Natural killer cell (primary cell): ENCODE measurements around the gene LCN12. TPM values are rescaled to one million over a fixed set of nuclear protein-coding genes. Genes with fewer than 3 reads are reported as not detected.

Experiments
- ATAC-seq, 3 donors: fragments of 150-1000 bp in 2 of 3; fragments of 200-7000 bp in 1 of 3; cut with Tn5 transposase; 1 replicate in 1 of 3; 2 replicates in 2 of 3; pipeline ENCODE4 v1.10.0; 2021; ENCODE audit warnings: mild to moderate bottlenecking in 2 of 3, moderate library complexity in 2 of 3
- DNase-seq, 2 donors: peaks; one replicate each; pipeline versions ENCODE4 v3.0.0 to v3.0.0-alpha.2; 2013 to 2021; ENCODE audit warnings: mixed read lengths in 1 of 2
- H3K27ac ChIP-seq: one replicate; pipeline ENCODE4 v1.5.1; 2013; ENCODE audit warnings: mild to moderate bottlenecking, low read length
- H3K27me3 ChIP-seq: one replicate; pipeline ENCODE4 v1.6.1; 2013; ENCODE audit warnings: low read length; ENCODE audit not compliant: control insufficient read depth, insufficient read depth
- H3K36me3 ChIP-seq: one replicate; pipeline ENCODE4 v1.6.1; 2013; ENCODE audit warnings: low read length; ENCODE audit not compliant: control insufficient read depth, insufficient read depth
- H3K4me1 ChIP-seq: one replicate; pipeline ENCODE4 v1.6.1; 2013; ENCODE audit warnings: low read length; ENCODE audit not compliant: control insufficient read depth, insufficient read depth
- H3K4me3 ChIP-seq: one replicate; pipeline ENCODE4 v1.5.1; 2013; ENCODE audit warnings: low read length
- H3K9me3 ChIP-seq: one replicate; pipeline ENCODE4 v1.6.1; 2013; ENCODE audit warnings: low read length; ENCODE audit not compliant: control insufficient read depth, insufficient read depth
- H3K27ac Mint-ChIP-seq, 2 donors: one replicate each; pipeline ENCODE4 v1.8.0; 2022; ENCODE audit warnings: mild to moderate bottlenecking in 2 of 2, mixed read lengths in 2 of 2, moderate library complexity in 1 of 2
- H3K27me3 Mint-ChIP-seq, 2 donors: one replicate each; pipeline ENCODE4 v1.8.0; 2022; ENCODE audit warnings: low read depth in 2 of 2, mixed read lengths in 2 of 2
- H3K36me3 Mint-ChIP-seq: one replicate; pipeline ENCODE4 v1.8.0; 2022; ENCODE audit warnings: mixed read lengths
- H3K4me1 Mint-ChIP-seq, 2 donors: one replicate each; pipeline ENCODE4 v1.8.0; 2022; ENCODE audit warnings: mixed read lengths in 2 of 2
- H3K4me3 Mint-ChIP-seq: one replicate; pipeline ENCODE4 v1.8.0; 2022; ENCODE audit warnings: mild to moderate bottlenecking, moderate library complexity, mixed read lengths
- H3K9me3 Mint-ChIP-seq, 2 donors: one replicate each; pipeline ENCODE4 v1.8.0; 2022; ENCODE audit warnings: mixed read lengths in 2 of 2
- WGBS: methylation state at CpG from one replicate; pipeline ENCODE4 v1.1.7; 2013; ENCODE audit warnings: missing lambda C conversion rate; ENCODE audit not compliant: insufficient coverage; 5-methylcytosine and 5-hydroxymethylcytosine counted together
- intact Hi-C: fragments of 100-400 bp; cut with micrococcal nuclease; formaldehyde crosslinking; loops from one replicate; pipeline ENCODE4 v1.14.2; 2022
- total RNA-seq, 4 donors: library from RNA; stranded (reverse); fragments of 120-200 nt in 1 of 4; gene quantifications; one replicate each; pipeline versions ENCODE4 v1.2.3 to v1.2.4, GENCODE V29; 2013 to 2022
- TF ChIP-seq, protein P1 (sequence below): fragments of 200-600 bp; IDR thresholded peaks from one replicate; pipeline ENCODE4 v1.8.0; 2022; ENCODE audit warnings: antibody characterized with exemption

LCN12 gene
- total RNA-seq, 3 donors from 2014 or later (not counting 1 experiment from before 2014, with no cell fraction given), result 9.2 to 11.3 (median 9.8) TPM

DNA sequence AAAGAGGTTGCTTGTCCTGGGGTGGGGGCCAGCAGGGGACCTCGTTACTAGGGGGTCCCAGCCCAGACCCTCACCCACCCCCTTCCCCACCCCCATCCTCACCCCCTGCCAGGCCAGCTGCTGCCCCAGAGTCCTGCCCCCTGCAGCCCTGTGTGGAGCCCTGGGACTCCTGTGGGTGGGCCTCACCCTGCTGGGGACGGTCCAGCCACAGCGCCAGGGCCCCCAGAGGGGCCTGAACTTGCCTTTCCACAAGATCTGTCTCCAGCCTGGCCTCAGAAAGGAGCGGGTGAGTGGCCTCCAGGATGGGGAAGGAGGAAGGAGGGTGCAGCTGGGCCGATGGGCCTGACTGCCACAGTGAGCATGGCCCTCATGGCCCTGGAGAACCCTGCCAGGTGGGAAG lies 17.7 kb downstream of the LCN12 start:
- H3K27ac ChIP-seq, result no peak overlapping the region
- WGBS, result 86% methylated on average over 4 of the region's 5 CpGs
- H3K4me1 Mint-ChIP-seq, result peaks cover 12 to 26% of the 10 kb centered on the region in 2 donors
- no peaks in the 10 kb centered on the region for H3K36me3 ChIP-seq
- no peaks in the 10 kb centered on the region for H3K27me3 ChIP-seq
- no peak overlapping the region for H3K4me3 Mint-ChIP-seq
- intact Hi-C loops, result no loop called here
- H3K27me3 Mint-ChIP-seq, result no peaks in the 10 kb centered on the region
- H3K27ac Mint-ChIP-seq, result no peak overlapping the region
- H3K4me3 ChIP-seq, result no peak overlapping the region
- H3K9me3 Mint-ChIP-seq, result no peaks in the 10 kb centered on the region
- H3K4me1 ChIP-seq, result peaks cover 45% of the 10 kb centered on the region
- H3K9me3 ChIP-seq, result no peaks in the 10 kb centered on the region
- no peak for ATAC-seq
- TF ChIP-seq, protein P1, sequence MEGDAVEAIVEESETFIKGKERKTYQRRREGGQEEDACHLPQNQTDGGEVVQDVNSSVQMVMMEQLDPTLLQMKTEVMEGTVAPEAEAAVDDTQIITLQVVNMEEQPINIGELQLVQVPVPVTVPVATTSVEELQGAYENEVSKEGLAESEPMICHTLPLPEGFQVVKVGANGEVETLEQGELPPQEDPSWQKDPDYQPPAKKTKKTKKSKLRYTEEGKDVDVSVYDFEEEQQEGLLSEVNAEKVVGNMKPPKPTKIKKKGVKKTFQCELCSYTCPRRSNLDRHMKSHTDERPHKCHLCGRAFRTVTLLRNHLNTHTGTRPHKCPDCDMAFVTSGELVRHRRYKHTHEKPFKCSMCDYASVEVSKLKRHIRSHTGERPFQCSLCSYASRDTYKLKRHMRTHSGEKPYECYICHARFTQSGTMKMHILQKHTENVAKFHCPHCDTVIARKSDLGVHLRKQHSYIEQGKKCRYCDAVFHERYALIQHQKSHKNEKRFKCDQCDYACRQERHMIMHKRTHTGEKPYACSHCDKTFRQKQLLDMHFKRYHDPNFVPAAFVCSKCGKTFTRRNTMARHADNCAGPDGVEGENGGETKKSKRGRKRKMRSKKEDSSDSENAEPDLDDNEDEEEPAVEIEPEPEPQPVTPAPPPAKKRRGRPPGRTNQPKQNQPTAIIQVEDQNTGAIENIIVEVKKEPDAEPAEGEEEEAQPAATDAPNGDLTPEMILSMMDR, result no peak
- no peak for DNase-seq
- H3K36me3 Mint-ChIP-seq, result no peaks in the 10 kb centered on the region

GRCh38 chr9:136970361-136970760 lies 18.3 kb downstream of the LCN12 start:
- peaks cover 14 to 31% of the 10 kb centered on the region in 2 donors for H3K4me1 Mint-ChIP-seq
- no peak overlapping the region for H3K27ac Mint-ChIP-seq
- Histone ChIP-seq H3K36me3 (no peaks in the 10 kb centered on the region), H3K27me3 (no peaks in the 10 kb centered on the region), H3K9me3 (no peaks in the 10 kb centered on the region), H3K27ac (no peak overlapping the region), H3K4me1 (peaks cover 45% of the 10 kb centered on the region), H3K4me3 (no peak overlapping the region)
- H3K4me3 Mint-ChIP-seq, result no peak overlapping the region
- H3K9me3 Mint-ChIP-seq, result no peaks in the 10 kb centered on the region
- no peaks in the 10 kb centered on the region for H3K27me3 Mint-ChIP-seq
- H3K36me3 Mint-ChIP-seq, result no peaks in the 10 kb centered on the region
- intact Hi-C loops, result no loop called here
- WGBS, result 70% methylated on average over 11 of the region's 11 CpGs
- DNase-seq (no peak), ATAC-seq (no peak)
- TF ChIP-seq, protein P1, result no peak

DNA sequence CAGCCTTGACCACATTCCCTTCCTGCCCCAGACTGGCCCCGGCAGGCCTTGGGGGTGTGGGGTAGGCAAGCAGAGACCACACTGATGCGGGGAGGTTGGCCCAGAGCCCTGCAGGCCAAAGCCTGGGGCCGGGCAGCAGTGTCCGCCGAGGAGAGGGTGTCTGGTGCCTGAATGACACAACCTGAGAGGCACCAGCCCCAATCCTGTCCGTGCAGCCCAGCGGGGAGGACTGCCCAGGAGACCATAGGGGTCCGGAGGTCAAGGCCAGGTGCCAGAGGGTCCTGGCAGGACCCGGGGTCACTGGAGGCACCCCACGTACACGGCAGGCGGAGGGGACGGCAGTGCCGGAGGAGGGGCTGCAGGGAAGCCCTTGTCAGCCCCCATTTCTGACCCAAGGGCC lies 19.7 kb downstream of the LCN12 start:
- Histone ChIP-seq H3K4me1 (peaks cover 46% of the 10 kb centered on the region), H3K4me3 (no peak overlapping the region), H3K9me3 (no peaks in the 10 kb centered on the region), H3K36me3 (no peaks in the 10 kb centered on the region), H3K27me3 (no peaks in the 10 kb centered on the region), H3K27ac (no peak overlapping the region)
- Mint-ChIP-seq H3K27me3 (no peaks in the 10 kb centered on the region), H3K27ac (no peak overlapping the region), H3K36me3 (no peaks in the 10 kb centered on the region), H3K4me3 (no peak overlapping the region), H3K4me1 (peaks cover 6 to 34% of the 10 kb centered on the region in 2 donors), H3K9me3 (no peaks in the 10 kb centered on the region)
- WGBS, result 85% methylated on average over 14 of the region's 14 CpGs
- TF ChIP-seq, protein P1, result no peak
- intact Hi-C loops, result no loop called here
- ATAC-seq (no peak), DNase-seq (no peak)

- TF ChIP-seq, protein P1, result no peak
- DNase-seq, result no peak
- Histone ChIP-seq H3K4me1 (peaks cover 47% of the 10 kb centered on the region), H3K36me3 (no peaks in the 10 kb centered on the region), H3K27ac (no peak overlapping the region), H3K27me3 (no peaks in the 10 kb centered on the region), H3K9me3 (no peaks in the 10 kb centered on the region), H3K4me3 (no peak overlapping the region)
- Mint-ChIP-seq H3K27me3 (no peaks in the 10 kb centered on the region), H3K36me3 (no peaks in the 10 kb centered on the region), H3K9me3 (no peaks in the 10 kb centered on the region), H3K4me3 (no peak overlapping the region), H3K4me1 (peaks cover 6 to 39% of the 10 kb centered on the region in 2 donors), H3K27ac (peak overlapping the region in 1 of 2 donors; percentile 38)
- 92% methylated on average over 11 of the region's 11 CpGs for WGBS
- ATAC-seq, result no peak
- intact Hi-C loops, result no loop called here
Observed at GRCh38 chr9:136972335-136972734, 20.3 kb downstream of the LCN12 start.
